SK-N-SH (cell line): Measurements from ENCODE around the gene CT55.
"Not testable (repeated sequence)": the region's sequence is repeated elsewhere in the genome, so short reads cannot be mapped to it uniquely, and the experiment has no call there.

ENCODE experiments used
- CTCF ChIP-seq: fragments of 200-600 bp; sonication (generic); IDR thresholded peaks from 2 replicates; pipeline ENCODE4 v1.6.1; 2017; ENCODE audit warnings: antibody characterized with exemption, mild to moderate bottlenecking, moderate library complexity
- EP300 ChIP-seq, 2 experiments: IDR thresholded peaks; 2 replicates each; pipeline versions ENCODE4 v1.4.0 to v1.6.1; 2012; ENCODE audit warnings: borderline replicate concordance in 1 of 2, low read depth in 1 of 2, low read length in 1 of 2
- GABPA ChIP-seq: IDR thresholded peaks from 2 replicates; pipeline ENCODE4 v1.4.0; 2012; ENCODE audit warnings: low read depth, mild to moderate bottlenecking
- REST ChIP-seq: IDR thresholded peaks from 2 replicates; pipeline ENCODE4 v1.6.1; 2012; ENCODE audit warnings: mild to moderate bottlenecking, low read depth, low read length, moderate library complexity

GRCh38 chrX:135116064-135116463 lies 55.1 kb downstream of the CT55 start:
- not testable (repeated sequence) for TF ChIP-seq CTCF; EP300 (IDR thresholded peaks at IDR 0.05; ENCODE audit: borderline replicate concordance in 1 of 2, low read depth in 1 of 2, low read length in 1 of 2); GABPA; REST
